ENCODE measurements around the gene MSANTD2.

GRCh38 chr11:124783002-124783401, 17.2 kb downstream of the MSANTD2 start:
- TF ChIP-seq, protein P1, sequence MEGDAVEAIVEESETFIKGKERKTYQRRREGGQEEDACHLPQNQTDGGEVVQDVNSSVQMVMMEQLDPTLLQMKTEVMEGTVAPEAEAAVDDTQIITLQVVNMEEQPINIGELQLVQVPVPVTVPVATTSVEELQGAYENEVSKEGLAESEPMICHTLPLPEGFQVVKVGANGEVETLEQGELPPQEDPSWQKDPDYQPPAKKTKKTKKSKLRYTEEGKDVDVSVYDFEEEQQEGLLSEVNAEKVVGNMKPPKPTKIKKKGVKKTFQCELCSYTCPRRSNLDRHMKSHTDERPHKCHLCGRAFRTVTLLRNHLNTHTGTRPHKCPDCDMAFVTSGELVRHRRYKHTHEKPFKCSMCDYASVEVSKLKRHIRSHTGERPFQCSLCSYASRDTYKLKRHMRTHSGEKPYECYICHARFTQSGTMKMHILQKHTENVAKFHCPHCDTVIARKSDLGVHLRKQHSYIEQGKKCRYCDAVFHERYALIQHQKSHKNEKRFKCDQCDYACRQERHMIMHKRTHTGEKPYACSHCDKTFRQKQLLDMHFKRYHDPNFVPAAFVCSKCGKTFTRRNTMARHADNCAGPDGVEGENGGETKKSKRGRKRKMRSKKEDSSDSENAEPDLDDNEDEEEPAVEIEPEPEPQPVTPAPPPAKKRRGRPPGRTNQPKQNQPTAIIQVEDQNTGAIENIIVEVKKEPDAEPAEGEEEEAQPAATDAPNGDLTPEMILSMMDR (IDR thresholded peaks at IDR 0.05), result no peak
- TF ChIP-seq POLR2A (IDR thresholded peaks at IDR 0.05) (no peak), POLR2AphosphoS5 (IDR thresholded peaks at IDR 0.05) (no peak)

Data from breast epithelium (tissue), 3 donors.